ENCODE results near the gene FSTL1. TPM values are rescaled to one million over a fixed set of nuclear protein-coding genes. Genes with fewer than 3 reads are reported as not detected.

FSTL1 gene
- total and polyA plus RNA-seq, 2 of the 8 experiments (the other 6 are each of a cell fraction or from before 2014, with no cell fraction given), result 158 to 516 TPM

- Histone ChIP-seq H3K23ac (ENCODE audit: insufficient read length) (no peak overlapping the region), H3K4me1 (replicated peaks in 1 of 4; ENCODE audit: control insufficient read depth in 3 of 4, insufficient read depth in 4 of 4, low read length in 3 of 4) (peaks cover 6 to 23% (median 19%) of the 10 kb centered on the region in 4 experiments; a peak in 5 of 7 replicates), H3K4me2 (ENCODE audit: insufficient read depth in 1 of 2, low read depth in 2 of 2, low read length in 2 of 2) (peak overlapping the region; percentile 66 to 72), H2BK20ac (ENCODE audit: low read length) (no peak overlapping the region), H3K4me3 (ENCODE audit: extremely low read depth in 1 of 4, insufficient read depth in 2 of 4, low read depth in 3 of 4, low read length in 4 of 4) (peak overlapping the region; percentile 74 to 97 (median 87)), H3K14ac (ENCODE audit: insufficient read length) (no peak overlapping the region), H4K8ac (ENCODE audit: extremely low read depth, insufficient read depth, low read length) (peak overlapping the region; percentile 74; the same call in 1 of the 2 replicates), H2BK15ac (ENCODE audit: low read length) (no peak overlapping the region), H4K5ac (ENCODE audit: insufficient read length, low read depth, low read length) (no peak overlapping the region), H3K4ac (replicated peaks; ENCODE audit: insufficient read length, low read depth, low read length) (no peak overlapping the region), H3K79me2 (ENCODE audit: control insufficient read depth in 1 of 2, insufficient read depth in 2 of 2, low read length in 2 of 2) (peaks cover 9 to 55% of the 10 kb centered on the region in 2 experiments; a peak in 3 of 4 replicates), H3K27me3 (replicated peaks in 1 of 4; ENCODE audit: control insufficient read depth in 3 of 4, extremely low read depth in 1 of 4, insufficient read depth in 3 of 4, low read length in 3 of 4) (no peaks in the 10 kb centered on the region), H3K9me3 (ENCODE audit: insufficient read depth in 2 of 2, low read depth in 1 of 2, low read length in 1 of 2) (peaks cover 0 to 2% of the 10 kb centered on the region in 2 experiments; a peak in 1 of 4 replicates), H2AK5ac (ENCODE audit: low read depth, low read length) (no peak overlapping the region), H3K27ac (ENCODE audit: low read depth, low read length) (peak overlapping the region; percentile 83; the same call in 1 of the 2 replicates), H3K56ac (replicated peaks; ENCODE audit: insufficient read length, low read depth, low read length) (peak overlapping the region; percentile 35), H2BK12ac (ENCODE audit: low read depth, low read length) (no peak overlapping the region), H2AFZ (ENCODE audit: low read length) (no peak overlapping the region), H3K18ac (ENCODE audit: extremely low read depth, low read length) (peak overlapping the region; percentile 40; the same call in 1 of the 2 replicates), H3K23me2 (ENCODE audit: low read depth, low read length) (peaks cover 4% of the 10 kb centered on the region; the same call in 1 of the 2 replicates), H3K79me1 (ENCODE audit: low read depth, low read length) (peaks cover 11% of the 10 kb centered on the region; the same call in 1 of the 2 replicates), H4K20me1 (replicated peaks in 1 of 2; ENCODE audit: control insufficient read depth in 1 of 2, insufficient read depth in 2 of 2, low read length in 2 of 2) (peaks cover 8 to 9% of the 10 kb centered on the region in 2 experiments), H4K91ac (replicated peaks; ENCODE audit: insufficient read length, low read length) (no peak overlapping the region), H2BK120ac (replicated peaks; ENCODE audit: low read depth, low read length) (no peak overlapping the region), H2BK5ac (ENCODE audit: low read depth, low read length) (0 out of 2 replicates have a peak overlapping the region, but pooled peaks have one; percentile 30), H3K9ac (replicated peaks in 1 of 4; ENCODE audit: extremely low read depth in 1 of 4, low read depth in 3 of 4, low read length in 3 of 4) (peak overlapping the region; percentile 67 to 92 (median 86)), H3K36me3 (ENCODE audit: control insufficient read depth in 2 of 4, insufficient read depth in 4 of 4, low read length in 3 of 4) (peaks cover 0 to 15% (median 1%) of the 10 kb centered on the region in 4 experiments; a peak in 3 of 8 replicates)
- WGBS, 2 experiments (ENCODE audit: extremely low coverage in 1 of 2, insufficient coverage in 1 of 2, insufficient read length in 1 of 2, insufficient replicate concordance in 2 of 2, low coverage in 1 of 2, low lambda C conversion rate in 2 of 2, missing lambda C conversion rate in 1 of 2), result 10% methylated on average over 19 of the region's 32 CpGs; no CpG with 5 or more reads in 1 of the 2 experiments
- DNase-seq (ENCODE audit: low read depth in 1 of 2, low spot score in 2 of 2) (peak in 1 of 2 experiments; percentile 57), FAIRE-seq (no peak)
- ChIA-PET POLR2A (ENCODE audit: partially characterized antibody) (interaction anchor here (0.7 to 19.9 kb wide), 27 partner anchors 9 to 663 kb away, joined by 3 to 299 read pairs (median 4); partner anchors contain the start of genes GSK3B and LRRC58), CTCF (ENCODE audit: partially characterized antibody) (interaction anchor here (0.6 to 13.8 kb wide), 10 partner anchors 12 to 345 kb away, joined by 3 to 294 read pairs (median 3); no protein-coding TSS in a partner anchor)
- TF ChIP-seq TAF7 (optimal IDR thresholded peaks at IDR 0.05; ENCODE audit: borderline replicate concordance, low read depth, low read length), result peak; percentile 7
- TF ChIP-seq CEBPB (IDR thresholded peaks at IDR 0.05; ENCODE audit: low read depth, low read length), result peak; percentile 93
- TF ChIP-seq POLR2A (IDR thresholded peaks at IDR 0.05; ENCODE audit: control extremely low read depth in 1 of 2, low read depth in 2 of 2, low read length in 2 of 2), result peak in 1 of 2 experiments; percentile 65; a peak in 2 of 3 replicates
- no peak for TF ChIP-seq RNF2 (IDR thresholded peaks at IDR 0.05; ENCODE audit: borderline replicate concordance, low read depth, low read length, missing control alignments, poor library complexity, severe bottlenecking)
- TF ChIP-seq YY1 (IDR thresholded peaks at IDR 0.05; ENCODE audit: low read depth, low read length), result 0 out of 2 replicates have a peak, but pooled peaks have one; percentile 20
- peak; percentile 45 for TF ChIP-seq TBP (IDR thresholded peaks at IDR 0.05; ENCODE audit: low read depth, low read length)
- TF ChIP-seq GABPA (IDR thresholded peaks at IDR 0.05; ENCODE audit: borderline replicate concordance, insufficient read depth, low read length), result no peak
- no peak for TF ChIP-seq CBX8 (IDR thresholded peaks at IDR 0.05; ENCODE audit: borderline replicate concordance, low read depth, low read length)
- no peak for TF ChIP-seq SIRT6 (IDR thresholded peaks at IDR 0.05; ENCODE audit: low read length)
- no peak for TF ChIP-seq SIX5 (IDR thresholded peaks at IDR 0.05; ENCODE audit: low read depth, low read length)
Measured at GRCh38 chr3:120449701-120450599, 842 bp downstream of the FSTL1 start.
